GM21515 (cell line): ENCODE results near the gene LRRC28.

Source experiments
- ATAC-seq: cut with Tn5 transposase; IDR thresholded peaks from one replicate; pipeline ENCODE4 v1.9.1; 2021; ENCODE audit not compliant: unreplicated experiment

LRRC28 gene

DNA sequence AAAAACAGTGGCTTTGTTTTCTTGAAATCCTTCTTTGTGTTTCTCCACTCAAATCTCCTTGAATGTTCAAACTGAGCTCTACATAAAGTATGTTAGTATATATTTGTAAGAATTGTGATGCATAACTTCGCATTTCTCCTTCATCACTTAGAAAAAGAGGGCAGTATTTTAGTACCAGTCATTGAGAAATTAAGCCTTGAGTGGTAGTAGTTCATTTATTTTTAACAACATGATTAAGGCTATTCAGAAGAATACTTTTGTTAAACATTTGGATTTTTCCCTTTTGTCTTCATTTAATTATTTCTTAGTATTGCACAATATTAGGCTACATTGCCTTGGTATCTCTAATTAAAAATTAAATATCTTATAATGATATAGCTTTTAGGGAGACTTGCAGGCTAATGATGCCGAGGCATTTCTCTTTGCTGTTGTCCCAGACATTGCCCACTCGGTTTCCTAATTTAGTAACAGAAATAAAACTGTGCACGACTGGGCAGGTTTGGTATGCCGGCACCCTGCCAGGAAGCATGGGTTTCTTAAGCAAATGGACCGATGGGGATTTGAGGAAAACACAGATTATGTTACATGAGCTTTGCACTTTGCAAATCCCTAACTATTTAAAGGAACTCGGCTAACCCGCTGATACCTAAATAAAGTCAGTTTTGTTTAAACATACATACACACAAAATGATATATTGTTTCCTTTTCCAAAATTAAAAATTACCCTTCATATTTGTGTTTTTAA is 54.7 kb downstream of the LRRC28 start:
- no peak for ATAC-seq

- no peak for ATAC-seq
Measured at GRCh38 chr15:99306694-99307338, 55.5 kb downstream of the LRRC28 start.

DNA sequence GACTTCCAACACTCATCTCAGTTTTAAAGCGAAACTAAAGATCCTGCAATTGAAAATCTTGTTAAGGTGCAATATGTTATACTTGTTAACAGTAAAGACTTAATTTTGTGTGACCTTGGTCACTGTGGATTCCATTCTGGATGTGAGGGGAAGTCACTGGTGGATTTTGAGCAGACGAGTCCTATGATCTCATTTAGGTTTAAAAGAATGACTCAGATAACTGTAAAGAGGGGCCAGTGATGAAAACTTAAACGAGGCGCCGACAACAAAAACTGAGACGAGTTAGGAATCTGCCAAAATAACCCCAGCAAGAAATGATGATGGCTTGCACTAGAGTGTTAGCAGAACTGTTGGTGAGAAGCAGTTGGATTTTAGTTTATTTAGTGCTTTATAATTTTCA is 56.5 kb downstream of the LRRC28 start:
- no peak for ATAC-seq

GRCh38 chr15:99310745-99311144 is 59.5 kb downstream of the LRRC28 start:
- no peak for ATAC-seq

DNA sequence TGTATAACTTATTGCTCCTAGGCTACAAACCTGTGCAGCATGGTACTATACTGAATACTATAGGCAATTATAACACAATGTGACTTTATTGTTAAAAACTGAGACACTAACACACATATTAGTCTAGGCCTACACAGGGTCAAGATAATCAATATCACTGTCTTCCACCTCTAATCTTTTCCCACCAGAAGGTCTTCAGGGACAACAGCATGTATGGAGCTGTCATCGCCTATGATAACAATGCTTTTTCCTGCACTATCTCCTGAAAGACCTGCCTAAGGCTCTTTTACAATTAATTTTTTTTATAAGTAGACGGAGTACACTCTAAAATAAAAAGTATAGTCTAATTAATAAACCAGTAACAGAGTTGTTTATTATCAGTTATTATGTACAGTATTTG is 60.9 kb downstream of the LRRC28 start:
- ATAC-seq = no peak

GRCh38 chr15:99312794-99313193 is 61.5 kb downstream of the LRRC28 start:
- ATAC-seq = no peak

GRCh38 chr15:99315636-99316035 is 64.4 kb downstream of the LRRC28 start:
- ATAC-seq = no peak

- no peak for ATAC-seq
Measured at GRCh38 chr15:99320374-99321215, 69.3 kb downstream of the LRRC28 start.

DNA sequence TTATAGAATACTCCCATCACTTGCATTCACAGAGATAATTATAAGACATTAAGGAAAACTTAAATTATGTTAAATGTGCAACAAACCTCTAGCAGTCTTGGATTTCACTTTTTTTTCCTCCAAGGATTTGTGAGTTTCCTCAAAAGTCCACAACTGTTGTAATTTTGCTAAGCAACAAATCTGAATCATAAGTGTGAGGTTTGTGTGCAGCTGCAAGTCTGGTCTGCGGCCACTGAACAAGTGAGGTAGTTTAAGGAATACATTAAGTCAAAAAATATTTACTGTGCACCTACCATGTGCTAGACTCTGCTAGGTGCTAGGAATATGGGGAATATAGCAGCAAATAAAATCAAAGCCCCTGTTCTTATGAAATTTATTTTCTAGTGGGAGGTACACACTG is 70.2 kb downstream of the LRRC28 start:
- ATAC-seq = no peak

DNA sequence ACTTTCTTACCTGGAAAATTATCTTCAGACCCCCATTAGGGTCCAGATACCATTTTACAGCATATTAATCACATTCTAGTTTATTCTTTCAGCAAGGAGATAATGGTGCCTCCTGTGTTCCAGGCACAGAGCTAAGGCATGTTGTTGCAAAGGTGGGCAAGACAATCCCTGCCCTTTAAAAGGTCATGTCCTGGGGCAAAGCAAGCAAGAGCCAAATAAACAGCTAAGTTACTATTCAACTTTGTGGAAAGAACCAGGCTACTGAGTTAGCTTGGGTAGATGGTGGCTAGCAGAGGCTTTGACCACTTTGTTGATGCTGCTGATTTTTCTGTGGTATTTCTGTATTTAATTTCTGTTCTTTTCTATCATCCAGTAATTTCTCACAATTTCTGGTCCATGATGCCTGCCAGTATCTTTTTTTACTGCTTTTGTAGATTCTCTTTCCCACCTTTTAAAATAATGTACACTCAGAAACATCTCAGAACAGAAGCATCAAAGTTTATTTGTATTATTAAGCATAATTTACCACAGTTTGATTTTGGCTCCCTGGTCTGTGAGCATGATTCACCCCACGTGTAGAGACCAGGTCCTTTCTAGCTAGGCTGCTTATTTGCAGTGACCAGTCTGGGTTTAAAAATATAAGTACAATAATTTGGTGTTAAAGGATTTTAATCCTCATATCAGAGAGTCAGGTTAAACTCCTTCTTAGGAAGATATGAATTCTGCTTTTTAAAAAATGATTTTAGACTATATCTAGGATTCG is 71.5 kb downstream of the LRRC28 start:
- ATAC-seq = no peak

DNA sequence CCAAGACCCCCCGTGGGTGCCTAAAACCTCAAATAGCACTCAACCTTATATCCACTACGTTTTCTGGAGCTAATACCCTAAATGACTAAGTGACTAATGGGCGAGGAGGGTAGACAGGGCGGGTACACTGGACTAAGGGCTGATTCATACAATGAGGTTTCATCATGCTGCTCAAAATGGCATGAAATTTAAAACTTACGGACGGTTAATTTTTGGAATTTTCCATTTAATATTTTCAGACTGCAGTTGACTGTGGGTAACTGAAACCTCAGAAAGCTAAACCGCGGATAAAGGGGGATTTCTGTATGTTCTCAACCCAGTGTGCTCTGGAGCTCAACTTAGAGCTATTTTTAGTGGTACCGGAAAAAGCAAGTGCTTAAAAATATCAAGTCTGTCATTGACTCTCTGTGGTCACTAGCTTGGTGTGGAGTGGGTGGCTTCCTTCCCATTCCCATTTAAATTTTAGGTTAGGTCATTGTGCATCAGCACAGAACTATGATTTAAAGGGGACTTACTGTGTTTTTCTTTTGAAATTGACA is 72.9 kb downstream of the LRRC28 start:
- peak; percentile 83 for ATAC-seq

DNA sequence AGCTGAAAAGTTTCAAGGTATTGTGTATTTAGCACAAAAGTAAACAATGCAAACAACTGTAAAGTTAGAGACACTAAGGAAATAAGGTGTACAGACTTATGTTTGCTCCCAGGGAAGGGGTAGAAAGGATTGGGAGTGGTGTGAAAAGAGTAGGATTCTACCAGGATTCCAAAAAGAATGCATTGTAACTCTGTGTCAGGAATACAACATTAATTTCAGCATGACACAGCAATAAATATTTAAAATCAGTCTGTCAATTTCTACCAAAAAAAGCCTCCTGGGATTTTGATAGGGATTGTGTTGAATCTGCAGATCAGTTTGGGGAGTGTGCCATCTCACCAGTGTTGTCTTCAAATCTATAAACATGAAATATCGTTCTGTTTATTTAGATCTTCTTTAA is 73.4 kb downstream of the LRRC28 start:
- no peak for ATAC-seq

DNA sequence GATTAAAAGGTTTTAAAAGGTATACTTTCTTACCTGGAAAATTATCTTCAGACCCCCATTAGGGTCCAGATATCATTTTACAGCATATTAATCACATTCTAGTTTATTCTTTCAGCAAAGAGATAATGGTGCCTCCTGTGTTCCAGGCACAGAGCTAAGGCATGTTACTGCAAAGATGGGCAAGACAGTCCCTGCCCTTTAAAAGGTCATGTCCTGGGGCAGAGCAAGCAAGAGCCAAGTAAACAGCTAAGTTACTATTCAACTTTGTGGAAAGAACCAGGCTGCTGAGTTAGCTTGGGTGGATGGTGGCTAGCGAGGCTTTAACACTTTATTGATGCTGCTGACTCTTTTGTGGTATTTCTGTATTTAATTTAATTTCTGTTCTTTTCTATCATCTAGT is 75.0 kb downstream of the LRRC28 start:
- ATAC-seq = no peak

GRCh38 chr15:99328106-99329072 is 77.1 kb downstream of the LRRC28 start:
- no peak for ATAC-seq

GRCh38 chr15:99331381-99331780 is 80.1 kb downstream of the LRRC28 start:
- no peak for ATAC-seq

- ATAC-seq = no peak
Measured at GRCh38 chr15:99333413-99333812, 82.1 kb downstream of the LRRC28 start.

- ATAC-seq = no peak
Measured at GRCh38 chr15:99333981-99334380, 82.7 kb downstream of the LRRC28 start.

DNA sequence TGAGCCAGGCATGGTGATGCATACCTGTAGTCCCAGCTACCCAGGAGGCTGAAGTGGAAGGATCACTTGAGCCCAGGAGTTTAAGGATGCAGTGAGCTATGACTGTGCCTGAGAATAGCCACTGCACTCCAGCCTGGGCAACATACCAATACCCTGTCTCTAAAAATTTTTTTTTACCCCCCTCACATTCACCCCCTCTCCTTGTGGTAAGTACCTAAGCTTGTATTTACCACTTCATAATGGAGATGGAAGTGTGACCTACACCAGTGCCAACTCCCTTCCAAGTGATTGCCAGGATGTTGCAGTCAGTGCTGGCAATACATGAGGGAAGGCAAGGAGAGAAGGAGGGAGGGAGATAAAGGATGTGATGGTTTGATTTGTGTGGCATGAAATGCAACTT is 84.2 kb downstream of the LRRC28 start:
- no peak for ATAC-seq

- ATAC-seq = no peak
Measured at GRCh38 chr15:99336794-99337193, 85.5 kb downstream of the LRRC28 start.

DNA sequence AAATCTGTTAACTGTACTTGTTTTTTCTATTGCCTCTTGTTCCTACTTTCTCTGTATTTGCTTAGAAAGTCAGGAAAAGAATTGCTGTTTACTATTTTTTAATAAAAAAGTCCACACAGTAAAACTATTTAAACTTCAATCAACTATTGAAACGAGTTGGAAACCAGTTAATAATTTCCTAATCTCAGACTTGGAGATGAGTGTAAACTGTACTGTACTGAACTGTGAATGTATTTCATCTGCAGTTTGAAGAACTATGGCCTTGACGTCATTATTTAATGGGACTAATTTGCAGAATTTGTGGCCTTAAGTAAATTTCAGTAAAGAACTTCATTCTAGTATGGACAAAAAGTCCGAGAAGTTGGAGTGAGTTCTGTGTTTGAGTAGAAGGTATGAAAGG is 89.1 kb downstream of the LRRC28 start:
- no peak for ATAC-seq
